Measurements from ENCODE around the gene PLA2G6. TPM values are rescaled to one million over a fixed set of nuclear protein-coding genes. Genes with fewer than 3 reads are reported as not detected.

PLA2G6 gene
- total and polyA plus RNA-seq, 9 of the 15 experiments (the other 6 are each of a cell fraction or from before 2014, with no cell fraction given), result 0.11 to 12.2 (median 9.7) TPM

- TF ChIP-seq, protein P1, sequence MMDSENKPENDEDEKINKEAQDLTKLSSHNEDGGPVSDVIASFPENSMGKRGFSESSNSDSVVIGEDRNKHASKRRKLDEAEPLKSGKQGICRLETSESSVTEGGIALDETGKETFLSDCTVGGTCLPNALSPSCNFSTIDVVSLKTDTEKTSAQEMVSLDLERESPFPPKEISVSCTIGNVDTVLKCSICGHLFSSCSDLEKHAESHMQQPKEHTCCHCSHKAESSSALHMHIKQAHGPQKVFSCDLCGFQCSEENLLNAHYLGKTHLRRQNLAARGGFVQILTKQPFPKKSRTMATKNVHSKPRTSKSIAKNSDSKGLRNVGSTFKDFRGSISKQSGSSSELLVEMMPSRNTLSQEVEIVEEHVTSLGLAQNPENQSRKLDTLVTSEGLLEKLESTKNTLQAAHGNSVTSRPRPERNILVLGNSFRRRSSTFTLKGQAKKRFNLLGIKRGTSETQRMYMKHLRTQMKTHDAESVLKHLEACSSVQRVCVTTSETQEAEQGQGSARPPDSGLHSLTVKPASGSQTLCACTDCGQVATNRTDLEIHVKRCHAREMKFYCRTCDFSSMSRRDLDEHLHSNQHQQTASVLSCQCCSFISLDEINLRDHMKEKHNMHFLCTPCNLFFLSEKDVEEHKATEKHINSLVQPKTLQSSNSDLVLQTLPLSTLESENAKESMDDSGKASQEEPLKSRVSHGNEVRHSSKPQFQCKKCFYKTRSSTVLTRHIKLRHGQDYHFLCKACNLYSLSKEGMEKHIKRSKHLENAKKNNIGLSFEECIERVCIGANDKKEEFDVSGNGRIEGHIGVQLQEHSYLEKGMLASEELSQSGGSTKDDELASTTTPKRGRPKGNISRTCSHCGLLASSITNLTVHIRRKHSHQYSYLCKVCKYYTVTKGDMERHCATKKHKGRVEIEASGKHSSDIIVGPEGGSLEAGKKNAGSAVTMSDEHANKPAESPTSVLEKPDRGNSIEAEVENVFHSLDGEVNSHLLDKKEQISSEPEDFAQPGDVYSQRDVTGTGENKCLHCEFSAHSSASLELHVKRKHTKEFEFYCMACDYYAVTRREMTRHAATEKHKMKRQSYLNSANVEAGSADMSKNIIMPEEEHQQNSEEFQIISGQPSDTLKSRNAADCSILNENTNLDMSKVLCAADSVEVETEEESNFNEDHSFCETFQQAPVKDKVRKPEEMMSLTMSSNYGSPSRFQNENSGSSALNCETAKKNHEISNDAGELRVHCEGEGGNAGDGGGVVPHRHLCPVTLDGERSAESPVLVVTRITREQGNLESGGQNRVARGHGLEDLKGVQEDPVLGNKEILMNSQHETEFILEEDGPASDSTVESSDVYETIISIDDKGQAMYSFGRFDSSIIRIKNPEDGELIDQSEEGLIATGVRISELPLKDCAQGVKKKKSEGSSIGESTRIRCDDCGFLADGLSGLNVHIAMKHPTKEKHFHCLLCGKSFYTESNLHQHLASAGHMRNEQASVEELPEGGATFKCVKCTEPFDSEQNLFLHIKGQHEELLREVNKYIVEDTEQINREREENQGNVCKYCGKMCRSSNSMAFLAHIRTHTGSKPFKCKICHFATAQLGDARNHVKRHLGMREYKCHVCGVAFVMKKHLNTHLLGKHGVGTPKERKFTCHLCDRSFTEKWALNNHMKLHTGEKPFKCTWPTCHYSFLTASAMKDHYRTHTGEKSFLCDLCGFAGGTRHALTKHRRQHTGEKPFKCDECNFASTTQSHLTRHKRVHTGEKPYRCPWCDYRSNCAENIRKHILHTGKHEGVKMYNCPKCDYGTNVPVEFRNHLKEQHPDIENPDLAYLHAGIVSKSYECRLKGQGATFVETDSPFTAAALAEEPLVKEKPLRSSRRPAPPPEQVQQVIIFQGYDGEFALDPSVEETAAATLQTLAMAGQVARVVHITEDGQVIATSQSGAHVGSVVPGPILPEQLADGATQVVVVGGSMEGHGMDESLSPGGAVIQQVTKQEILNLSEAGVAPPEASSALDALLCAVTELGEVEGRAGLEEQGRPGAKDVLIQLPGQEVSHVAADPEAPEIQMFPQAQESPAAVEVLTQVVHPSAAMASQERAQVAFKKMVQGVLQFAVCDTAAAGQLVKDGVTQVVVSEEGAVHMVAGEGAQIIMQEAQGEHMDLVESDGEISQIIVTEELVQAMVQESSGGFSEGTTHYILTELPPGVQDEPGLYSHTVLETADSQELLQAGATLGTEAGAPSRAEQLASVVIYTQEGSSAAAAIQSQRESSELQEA (IDR thresholded peaks at IDR 0.05; ENCODE audit: low read depth), result no peak
- TF ChIP-seq MBD1 (CRISPR knock-in tag; IDR thresholded peaks at IDR 0.05) (no peak), HMGN3 (IDR thresholded peaks at IDR 0.05; ENCODE audit: borderline replicate concordance, extremely low read depth, insufficient read length, low read depth, low read length) (no peak), RBFOX2 (IDR thresholded peaks at IDR 0.05; ENCODE audit: low read depth, low read length) (no peak), RHOXF2B (CRISPR knock-in tag; conservative IDR thresholded peaks at IDR 0.05) (no peak)
- TF ChIP-seq, protein P2, sequence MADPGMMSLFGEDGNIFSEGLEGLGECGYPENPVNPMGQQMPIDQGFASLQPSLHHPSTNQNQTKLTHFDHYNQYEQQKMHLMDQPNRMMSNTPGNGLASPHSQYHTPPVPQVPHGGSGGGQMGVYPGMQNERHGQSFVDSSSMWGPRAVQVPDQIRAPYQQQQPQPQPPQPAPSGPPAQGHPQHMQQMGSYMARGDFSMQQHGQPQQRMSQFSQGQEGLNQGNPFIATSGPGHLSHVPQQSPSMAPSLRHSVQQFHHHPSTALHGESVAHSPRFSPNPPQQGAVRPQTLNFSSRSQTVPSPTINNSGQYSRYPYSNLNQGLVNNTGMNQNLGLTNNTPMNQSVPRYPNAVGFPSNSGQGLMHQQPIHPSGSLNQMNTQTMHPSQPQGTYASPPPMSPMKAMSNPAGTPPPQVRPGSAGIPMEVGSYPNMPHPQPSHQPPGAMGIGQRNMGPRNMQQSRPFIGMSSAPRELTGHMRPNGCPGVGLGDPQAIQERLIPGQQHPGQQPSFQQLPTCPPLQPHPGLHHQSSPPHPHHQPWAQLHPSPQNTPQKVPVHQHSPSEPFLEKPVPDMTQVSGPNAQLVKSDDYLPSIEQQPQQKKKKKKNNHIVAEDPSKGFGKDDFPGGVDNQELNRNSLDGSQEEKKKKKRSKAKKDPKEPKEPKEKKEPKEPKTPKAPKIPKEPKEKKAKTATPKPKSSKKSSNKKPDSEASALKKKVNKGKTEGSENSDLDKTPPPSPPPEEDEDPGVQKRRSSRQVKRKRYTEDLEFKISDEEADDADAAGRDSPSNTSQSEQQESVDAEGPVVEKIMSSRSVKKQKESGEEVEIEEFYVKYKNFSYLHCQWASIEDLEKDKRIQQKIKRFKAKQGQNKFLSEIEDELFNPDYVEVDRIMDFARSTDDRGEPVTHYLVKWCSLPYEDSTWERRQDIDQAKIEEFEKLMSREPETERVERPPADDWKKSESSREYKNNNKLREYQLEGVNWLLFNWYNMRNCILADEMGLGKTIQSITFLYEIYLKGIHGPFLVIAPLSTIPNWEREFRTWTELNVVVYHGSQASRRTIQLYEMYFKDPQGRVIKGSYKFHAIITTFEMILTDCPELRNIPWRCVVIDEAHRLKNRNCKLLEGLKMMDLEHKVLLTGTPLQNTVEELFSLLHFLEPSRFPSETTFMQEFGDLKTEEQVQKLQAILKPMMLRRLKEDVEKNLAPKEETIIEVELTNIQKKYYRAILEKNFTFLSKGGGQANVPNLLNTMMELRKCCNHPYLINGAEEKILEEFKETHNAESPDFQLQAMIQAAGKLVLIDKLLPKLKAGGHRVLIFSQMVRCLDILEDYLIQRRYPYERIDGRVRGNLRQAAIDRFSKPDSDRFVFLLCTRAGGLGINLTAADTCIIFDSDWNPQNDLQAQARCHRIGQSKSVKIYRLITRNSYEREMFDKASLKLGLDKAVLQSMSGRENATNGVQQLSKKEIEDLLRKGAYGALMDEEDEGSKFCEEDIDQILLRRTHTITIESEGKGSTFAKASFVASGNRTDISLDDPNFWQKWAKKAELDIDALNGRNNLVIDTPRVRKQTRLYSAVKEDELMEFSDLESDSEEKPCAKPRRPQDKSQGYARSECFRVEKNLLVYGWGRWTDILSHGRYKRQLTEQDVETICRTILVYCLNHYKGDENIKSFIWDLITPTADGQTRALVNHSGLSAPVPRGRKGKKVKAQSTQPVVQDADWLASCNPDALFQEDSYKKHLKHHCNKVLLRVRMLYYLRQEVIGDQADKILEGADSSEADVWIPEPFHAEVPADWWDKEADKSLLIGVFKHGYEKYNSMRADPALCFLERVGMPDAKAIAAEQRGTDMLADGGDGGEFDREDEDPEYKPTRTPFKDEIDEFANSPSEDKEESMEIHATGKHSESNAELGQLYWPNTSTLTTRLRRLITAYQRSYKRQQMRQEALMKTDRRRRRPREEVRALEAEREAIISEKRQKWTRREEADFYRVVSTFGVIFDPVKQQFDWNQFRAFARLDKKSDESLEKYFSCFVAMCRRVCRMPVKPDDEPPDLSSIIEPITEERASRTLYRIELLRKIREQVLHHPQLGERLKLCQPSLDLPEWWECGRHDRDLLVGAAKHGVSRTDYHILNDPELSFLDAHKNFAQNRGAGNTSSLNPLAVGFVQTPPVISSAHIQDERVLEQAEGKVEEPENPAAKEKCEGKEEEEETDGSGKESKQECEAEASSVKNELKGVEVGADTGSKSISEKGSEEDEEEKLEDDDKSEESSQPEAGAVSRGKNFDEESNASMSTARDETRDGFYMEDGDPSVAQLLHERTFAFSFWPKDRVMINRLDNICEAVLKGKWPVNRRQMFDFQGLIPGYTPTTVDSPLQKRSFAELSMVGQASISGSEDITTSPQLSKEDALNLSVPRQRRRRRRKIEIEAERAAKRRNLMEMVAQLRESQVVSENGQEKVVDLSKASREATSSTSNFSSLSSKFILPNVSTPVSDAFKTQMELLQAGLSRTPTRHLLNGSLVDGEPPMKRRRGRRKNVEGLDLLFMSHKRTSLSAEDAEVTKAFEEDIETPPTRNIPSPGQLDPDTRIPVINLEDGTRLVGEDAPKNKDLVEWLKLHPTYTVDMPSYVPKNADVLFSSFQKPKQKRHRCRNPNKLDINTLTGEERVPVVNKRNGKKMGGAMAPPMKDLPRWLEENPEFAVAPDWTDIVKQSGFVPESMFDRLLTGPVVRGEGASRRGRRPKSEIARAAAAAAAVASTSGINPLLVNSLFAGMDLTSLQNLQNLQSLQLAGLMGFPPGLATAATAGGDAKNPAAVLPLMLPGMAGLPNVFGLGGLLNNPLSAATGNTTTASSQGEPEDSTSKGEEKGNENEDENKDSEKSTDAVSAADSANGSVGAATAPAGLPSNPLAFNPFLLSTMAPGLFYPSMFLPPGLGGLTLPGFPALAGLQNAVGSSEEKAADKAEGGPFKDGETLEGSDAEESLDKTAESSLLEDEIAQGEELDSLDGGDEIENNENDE (IDR thresholded peaks at IDR 0.05; ENCODE audit: low read depth, low read length), result no peak
Observed at GRCh38 chr22:38097058-38097457, 84.6 kb downstream of the PLA2G6 start (continued).

All from K562 (cell line).